PC-3 (cell line): ENCODE measurements around the gene CCDC91. TPM values are rescaled to one million over a fixed set of nuclear protein-coding genes. Genes with fewer than 3 reads are reported as not detected.
A peak's percentile ranks its signal among the peaks of the same experiment; 100 is the strongest.

Experiments
- ATAC-seq: fragments of 200-7000 bp; cut with Tn5 transposase; 2 replicates; pipeline ENCODE4 v1.9.1; 2020; ENCODE audit warnings: mild to moderate bottlenecking, moderate library complexity
- BruUV-seq: library from RNA; stranded (reverse); fragments of 400-500 nt; replicated peaks from 2 replicates; lab custom pipeline; 2021; lab: Mats Ljungman, UMichigan
- CTCF ChIA-PET: fragments of 300-600 bp; sonication (Branson Sonifier 250); formaldehyde crosslinking; loops from one replicate; lab custom pipeline; 2022; ENCODE audit warnings: antibody characterized with exemption; lab: Charles Lee
- POLR2A ChIA-PET: fragments of 300-600 bp; sonication (Branson Sonifier 250); formaldehyde crosslinking; loops from one replicate; lab custom pipeline; 2022; ENCODE audit warnings: antibody characterized with exemption; ENCODE audit not compliant: unreplicated experiment; lab: Charles Lee
- DNase-seq: peaks from one replicate; pipeline ENCODE4 v3.0.0-alpha.2; 2015
- H2AFZ ChIP-seq: fragments of 300-600 bp; sonication (generic); 2 replicates; pipeline ENCODE4 v1.6.0; 2016; ENCODE audit warnings: antibody characterized with exemption, low read length
- H3F3A ChIP-seq: fragments of 300-600 bp; sonication (generic); one replicate; pipeline ENCODE4 v1.6.0; 2017; ENCODE audit warnings: antibody characterized with exemption, low read length, control low read depth, mild to moderate bottlenecking; ENCODE audit not compliant: unreplicated experiment
- H3K27ac ChIP-seq: fragments of 300-600 bp; sonication (generic); 2 replicates; pipeline ENCODE4 v1.5.1; 2016; ENCODE audit warnings: mild to moderate bottlenecking, low read length
- H3K27me3 ChIP-seq: fragments of 300-600 bp; sonication (generic); 2 replicates; pipeline ENCODE4 v1.6.1; 2016; ENCODE audit warnings: low read length, mixed read lengths
- H3K36me3 ChIP-seq: fragments of 300-600 bp; sonication (generic); 2 replicates; pipeline ENCODE4 v1.6.1; 2016; ENCODE audit warnings: low read depth, mixed run types, low read length, mixed read lengths
- H3K4me1 ChIP-seq: fragments of 300-600 bp; sonication (generic); 2 replicates; pipeline ENCODE4 v1.5.1; 2016; ENCODE audit warnings: low read length; ENCODE audit not compliant: insufficient read depth
- H3K4me2 ChIP-seq: fragments of 300-600 bp; sonication (generic); 2 replicates; pipeline ENCODE4 v1.6.0; 2016; ENCODE audit warnings: low read length
- H3K4me3 ChIP-seq: fragments of 300-600 bp; sonication (generic); 2 replicates; pipeline ENCODE4 v1.5.1; 2016; ENCODE audit warnings: mild to moderate bottlenecking, low read length, mixed read lengths
- H3K79me2 ChIP-seq: fragments of 300-600 bp; sonication (generic); 2 replicates; pipeline ENCODE4 v1.6.1; 2017; ENCODE audit warnings: low read length, mixed read lengths
- H3K9ac ChIP-seq: fragments of 300-600 bp; sonication (generic); 2 replicates; pipeline ENCODE4 v1.6.0; 2016; ENCODE audit warnings: mild to moderate bottlenecking, low read length
- H3K9me2 ChIP-seq: fragments of 300-600 bp; sonication (generic); replicated peaks from 2 replicates; pipeline ENCODE4 v1.6.1; 2016; ENCODE audit warnings: mixed run types, low read length, mixed read lengths
- H3K9me3 ChIP-seq: fragments of 300-600 bp; sonication (generic); 2 replicates; pipeline ENCODE4 v1.6.1; 2016; ENCODE audit warnings: low read length, mixed read lengths
- H4K20me1 ChIP-seq: fragments of 300-600 bp; sonication (generic); 2 replicates; pipeline ENCODE4 v1.6.1; 2016; ENCODE audit warnings: low read length, mixed read lengths
- CTCF ChIP-seq: fragments of 300-600 bp; sonication (generic); conservative IDR thresholded peaks from 2 replicates; pipeline ENCODE4 v1.5.1; 2017; ENCODE audit warnings: antibody characterized with exemption, low read depth, mild to moderate bottlenecking, low read length
- EZH2 ChIP-seq: fragments of 300-600 bp; sonication (generic); IDR thresholded peaks from one replicate; pipeline ENCODE4 v1.6.1; 2017; ENCODE audit warnings: antibody characterized with exemption, mild to moderate bottlenecking, low read length; ENCODE audit not compliant: unreplicated experiment
- EZH2phosphoT487 ChIP-seq: fragments of 300-600 bp; sonication (generic); IDR thresholded peaks from 2 replicates; pipeline ENCODE4 v1.6.1; 2018; ENCODE audit warnings: mild to moderate bottlenecking, antibody characterized with exemption, low read length, borderline replicate concordance
- intact Hi-C: fragments of 100-400 bp; cut with micrococcal nuclease; formaldehyde crosslinking; loops from 2 replicates; pipeline ENCODE4 v1.9.0; 2023
- total RNA-seq: library from RNA; depleted of rRNA; stranded (reverse); fragments of >200 nt; gene quantifications from 2 replicates; pipeline ENCODE4 v1.2.3, GENCODE V29; 2014

CCDC91 gene
- total RNA-seq, 1 experiment from 2014 or later: 15.7 TPM

DNA sequence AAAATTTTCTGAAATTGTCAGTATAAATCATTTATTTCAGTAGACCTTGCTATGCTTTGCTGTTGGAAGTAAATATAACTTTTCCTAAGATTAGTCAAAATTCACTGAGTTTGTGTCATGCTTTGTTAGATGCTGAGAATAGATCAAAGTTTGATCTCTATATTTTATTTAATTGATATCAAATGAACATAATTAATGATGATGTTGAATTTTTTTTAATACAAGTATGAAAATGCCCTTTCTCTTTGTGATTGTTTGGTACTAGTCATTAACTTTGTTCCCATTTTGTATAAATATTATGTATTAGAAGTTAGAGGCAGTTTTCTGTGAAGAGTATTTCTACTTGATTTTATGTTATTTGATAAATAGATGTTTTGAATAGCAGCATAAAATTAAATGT, 45.7 kb downstream of the CCDC91 start:
- no TSS peak for BruUV-seq
- no peak for ATAC-seq
- Histone ChIP-seq H3K4me2 (no peak overlapping the region), H3K9ac (no peak overlapping the region), H4K20me1 (no peaks in the 10 kb centered on the region), H3K4me1 (no peaks in the 10 kb centered on the region), H3K9me2 (no peaks in the 10 kb centered on the region), H3K27me3 (no peaks in the 10 kb centered on the region), H3K79me2 (no peaks in the 10 kb centered on the region), H3K27ac (no peak overlapping the region), H3F3A (no peaks in the 10 kb centered on the region), H3K4me3 (no peak overlapping the region), H3K36me3 (no peaks in the 10 kb centered on the region), H3K9me3 (no peaks in the 10 kb centered on the region), H2AFZ (no peak overlapping the region)
- POLR2A ChIA-PET: no interaction called here
- no peak for DNase-seq
- CTCF ChIA-PET: no interaction called here
- no peak for TF ChIP-seq EZH2phosphoT487
- no peak for TF ChIP-seq EZH2
- no peak for TF ChIP-seq CTCF
- intact Hi-C loops: loop anchor here (10.0 kb wide), 1 partner anchor 219 kb away; no protein-coding TSS in a partner anchor

- Histone ChIP-seq H3K9ac (no peak overlapping the region), H3K4me1 (no peaks in the 10 kb centered on the region), H3K36me3 (no peaks in the 10 kb centered on the region), H3F3A (no peaks in the 10 kb centered on the region), H3K4me2 (no peak overlapping the region), H3K79me2 (no peaks in the 10 kb centered on the region), H2AFZ (no peak overlapping the region), H4K20me1 (no peaks in the 10 kb centered on the region), H3K9me3 (no peaks in the 10 kb centered on the region), H3K27me3 (no peaks in the 10 kb centered on the region), H3K4me3 (no peak overlapping the region), H3K27ac (no peak overlapping the region), H3K9me2 (no peaks in the 10 kb centered on the region)
- ATAC-seq (peak; percentile 66; the same call in 1 of the 2 replicates), DNase-seq (peak; percentile 40)
- intact Hi-C loops: loop anchor here (10.0 kb wide), 1 partner anchor 217 kb away; no protein-coding TSS in a partner anchor
- TF ChIP-seq EZH2phosphoT487 (no peak), CTCF (peak; percentile 75)
- no TSS peak for BruUV-seq
- ChIA-PET CTCF (no interaction called here), POLR2A (no interaction called here)
Observed at GRCh38 chr12:28237423-28237822, 47.2 kb downstream of the CCDC91 start.

DNA sequence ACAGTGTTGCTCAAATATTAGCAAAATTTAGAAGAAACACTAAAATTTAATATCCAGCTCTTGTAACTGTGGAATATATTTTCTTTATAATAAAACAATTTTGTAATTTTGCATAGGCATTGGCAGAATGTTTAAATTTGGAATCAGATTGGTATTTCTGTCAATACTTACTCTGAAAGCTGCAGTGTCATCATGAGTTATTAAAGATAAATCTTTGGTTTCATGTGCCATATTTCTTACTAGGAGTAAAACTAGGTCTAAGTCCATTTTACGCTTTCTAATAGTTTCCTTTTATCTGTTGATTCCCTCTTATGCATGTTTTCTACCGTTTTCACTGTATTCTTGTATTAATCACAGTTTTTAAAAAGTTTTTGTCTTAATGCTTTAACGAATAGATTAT, 49.7 kb downstream of the CCDC91 start:
- CTCF ChIA-PET: no interaction called here
- Histone ChIP-seq H2AFZ (no peak overlapping the region), H3F3A (no peaks in the 10 kb centered on the region), H3K9me2 (0 out of 2 replicates have a peak, but pooled peaks cover 4% of the 10 kb centered on the region), H3K9me3 (no peaks in the 10 kb centered on the region), H3K27ac (no peak overlapping the region), H3K4me2 (no peak overlapping the region), H3K4me3 (no peak overlapping the region), H3K36me3 (no peaks in the 10 kb centered on the region), H4K20me1 (no peaks in the 10 kb centered on the region), H3K9ac (no peak overlapping the region), H3K4me1 (0 out of 2 replicates have a peak, but pooled peaks cover 5% of the 10 kb centered on the region), H3K79me2 (no peaks in the 10 kb centered on the region), H3K27me3 (no peaks in the 10 kb centered on the region)
- no TSS peak for BruUV-seq
- intact Hi-C loops: loop anchor here (10.0 kb wide), 1 partner anchor 215 kb away; no protein-coding TSS in a partner anchor
- POLR2A ChIA-PET: interaction anchor here (0.6 kb wide), 1 partner anchor 492 kb away, joined by 6 read pairs; no protein-coding TSS in a partner anchor
- TF ChIP-seq EZH2phosphoT487: no peak
- no peak for TF ChIP-seq CTCF
- no peak for TF ChIP-seq EZH2
- DNase-seq (no peak), ATAC-seq (no peak)
